Upper lobe of right lung (tissue), 1 donor: ENCODE measurements around the gene ZNRD2. TPM values are rescaled to one million over a fixed set of nuclear protein-coding genes. Genes with fewer than 3 reads are reported as not detected.

Experiments
- ATAC-seq: fragments of 200-7000 bp; cut with Tn5 transposase; one replicate; pipeline ENCODE4 v1.9.1; 2020; ENCODE audit warnings: mild to moderate bottlenecking, moderate library complexity
- DNase-seq: peaks from one replicate; pipeline ENCODE4 v3.0.0-alpha.2; 2020
- H3K27ac ChIP-seq: fragments of 200-600 bp; one replicate; pipeline ENCODE4 v1.8.0; 2022
- H3K27me3 ChIP-seq: fragments of 200-600 bp; one replicate; pipeline ENCODE4 v1.8.0; 2022; ENCODE audit warnings: mild to moderate bottlenecking
- H3K36me3 ChIP-seq: fragments of 200-600 bp; one replicate; pipeline ENCODE4 v1.8.0; 2022
- H3K4me1 ChIP-seq: fragments of 200-600 bp; one replicate; pipeline ENCODE4 v1.8.0; 2022
- H3K4me3 ChIP-seq: fragments of 200-600 bp; one replicate; pipeline ENCODE4 v1.8.0; 2022; ENCODE audit warnings: mild to moderate bottlenecking
- H3K9me3 ChIP-seq: fragments of 200-600 bp; one replicate; pipeline ENCODE4 v1.8.0; 2022
- intact Hi-C: fragments of 100-400 bp; cut with DNase I; formaldehyde crosslinking; loops from one replicate; pipeline ENCODE4 v1.11.0; 2022
- total RNA-seq: library from RNA; stranded (reverse); fragmentation: NEBNext Ultra II Directional; extraction: Animal tissue kit (Norgen Biotek cat#: 25700); gene quantifications from one replicate; pipeline ENCODE4 v1.2.1, GENCODE V29; 2021
- TF ChIP-seq, protein P1 (sequence below): fragments of 200-600 bp; IDR thresholded peaks from one replicate; pipeline ENCODE4 v1.8.0; 2022; ENCODE audit warnings: antibody characterized with exemption
- donor health status: DM: no; HTN: yes; CAD: no; lungs with severe emphysema.

ZNRD2 gene
- total RNA-seq, 1 donor from 2014 or later = 24.0 TPM

DNA sequence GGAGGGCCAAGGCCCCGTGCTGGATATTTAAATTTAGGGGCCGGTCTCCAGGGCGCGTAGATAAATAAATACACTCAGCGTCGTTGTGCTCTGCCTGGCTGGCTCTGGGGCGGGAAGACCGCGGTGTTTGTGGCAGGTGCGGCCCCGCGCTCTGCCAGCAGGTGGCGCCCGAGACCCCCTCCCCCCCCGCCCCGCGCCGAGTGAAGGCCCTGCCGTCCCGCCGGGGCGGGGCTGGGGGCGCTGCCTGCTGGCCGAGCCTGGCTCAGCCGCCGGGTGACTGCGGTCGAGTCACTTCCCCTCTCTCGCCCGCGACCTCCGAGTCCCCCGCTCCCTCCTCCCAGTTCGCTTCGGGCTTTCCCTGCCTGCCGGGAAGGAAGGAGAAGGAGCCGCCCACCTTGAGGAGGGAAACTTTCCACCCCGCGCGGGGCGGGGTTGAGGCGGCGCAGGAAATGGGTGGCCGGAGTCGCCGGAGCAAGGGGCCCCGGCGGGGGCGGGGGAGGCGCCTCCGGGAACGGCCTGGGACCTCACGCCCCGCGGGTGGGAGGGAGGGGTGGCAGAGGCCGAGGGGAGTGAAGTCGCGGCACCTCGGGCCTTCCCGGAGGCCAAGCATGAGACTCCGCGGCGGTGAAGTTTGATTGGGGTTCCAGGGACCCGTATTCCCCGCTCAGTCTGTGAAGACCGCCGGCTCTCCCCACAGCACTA lies 4.0 kb downstream of the ZNRD2 start:
- Histone ChIP-seq H3K4me1 (peaks cover 56% of the 10 kb centered on the region), H3K36me3 (peaks cover under 1% of the 10 kb centered on the region), H3K27ac (peak overlapping the region; percentile 86), H3K9me3 (no peaks in the 10 kb centered on the region), H3K4me3 (peak overlapping the region; percentile 66), H3K27me3 (no peaks in the 10 kb centered on the region)
- ATAC-seq (peak; percentile 72), DNase-seq (peak; percentile 96)
- intact Hi-C loops = no loop called here
- TF ChIP-seq, protein P1, sequence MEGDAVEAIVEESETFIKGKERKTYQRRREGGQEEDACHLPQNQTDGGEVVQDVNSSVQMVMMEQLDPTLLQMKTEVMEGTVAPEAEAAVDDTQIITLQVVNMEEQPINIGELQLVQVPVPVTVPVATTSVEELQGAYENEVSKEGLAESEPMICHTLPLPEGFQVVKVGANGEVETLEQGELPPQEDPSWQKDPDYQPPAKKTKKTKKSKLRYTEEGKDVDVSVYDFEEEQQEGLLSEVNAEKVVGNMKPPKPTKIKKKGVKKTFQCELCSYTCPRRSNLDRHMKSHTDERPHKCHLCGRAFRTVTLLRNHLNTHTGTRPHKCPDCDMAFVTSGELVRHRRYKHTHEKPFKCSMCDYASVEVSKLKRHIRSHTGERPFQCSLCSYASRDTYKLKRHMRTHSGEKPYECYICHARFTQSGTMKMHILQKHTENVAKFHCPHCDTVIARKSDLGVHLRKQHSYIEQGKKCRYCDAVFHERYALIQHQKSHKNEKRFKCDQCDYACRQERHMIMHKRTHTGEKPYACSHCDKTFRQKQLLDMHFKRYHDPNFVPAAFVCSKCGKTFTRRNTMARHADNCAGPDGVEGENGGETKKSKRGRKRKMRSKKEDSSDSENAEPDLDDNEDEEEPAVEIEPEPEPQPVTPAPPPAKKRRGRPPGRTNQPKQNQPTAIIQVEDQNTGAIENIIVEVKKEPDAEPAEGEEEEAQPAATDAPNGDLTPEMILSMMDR = peak; percentile 98

DNA sequence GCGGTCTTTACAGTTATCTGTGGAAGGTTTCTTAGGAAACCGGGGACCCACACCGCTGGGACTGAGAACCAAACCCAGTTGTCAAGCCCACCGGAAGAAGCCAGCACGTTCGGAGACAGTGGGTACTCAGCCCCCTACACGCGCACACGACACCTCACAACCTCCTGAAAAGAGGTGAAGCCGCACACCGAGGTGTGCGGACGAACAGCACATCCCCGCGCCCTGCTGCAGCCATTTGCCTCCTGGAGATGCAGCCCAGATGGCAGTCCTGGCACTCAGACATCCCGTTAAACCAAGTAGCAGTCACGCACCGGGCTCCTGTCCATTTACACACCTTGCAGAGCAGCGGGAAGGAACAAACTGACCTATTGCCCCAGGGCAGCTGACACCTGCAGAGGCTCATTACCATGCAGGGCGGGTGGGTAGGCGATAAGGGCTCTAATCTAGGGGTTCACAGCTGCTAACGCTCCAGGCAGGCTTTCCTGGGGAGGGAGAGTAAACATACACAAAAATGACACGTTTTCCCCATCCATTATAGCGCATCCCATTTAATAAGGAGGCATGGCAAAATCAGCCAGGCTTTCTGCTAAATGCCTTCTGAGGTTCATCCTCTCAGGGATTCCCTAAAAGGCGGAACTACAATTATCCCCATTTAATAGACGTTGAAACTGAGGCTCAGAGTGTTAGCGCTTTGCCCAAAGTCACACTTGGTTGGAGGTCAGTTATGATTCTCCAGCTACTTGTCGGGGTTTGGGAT lies 4.7 kb downstream of the ZNRD2 start:
- Histone ChIP-seq H3K27me3 (no peaks in the 10 kb centered on the region), H3K9me3 (no peaks in the 10 kb centered on the region), H3K27ac (peak overlapping the region; percentile 86), H3K4me3 (peak overlapping the region; percentile 66), H3K36me3 (peaks cover 8% of the 10 kb centered on the region), H3K4me1 (peaks cover 56% of the 10 kb centered on the region)
- TF ChIP-seq, protein P1 = no peak
- no peak for ATAC-seq
- DNase-seq = no peak
- intact Hi-C loops = no loop called here

DNA sequence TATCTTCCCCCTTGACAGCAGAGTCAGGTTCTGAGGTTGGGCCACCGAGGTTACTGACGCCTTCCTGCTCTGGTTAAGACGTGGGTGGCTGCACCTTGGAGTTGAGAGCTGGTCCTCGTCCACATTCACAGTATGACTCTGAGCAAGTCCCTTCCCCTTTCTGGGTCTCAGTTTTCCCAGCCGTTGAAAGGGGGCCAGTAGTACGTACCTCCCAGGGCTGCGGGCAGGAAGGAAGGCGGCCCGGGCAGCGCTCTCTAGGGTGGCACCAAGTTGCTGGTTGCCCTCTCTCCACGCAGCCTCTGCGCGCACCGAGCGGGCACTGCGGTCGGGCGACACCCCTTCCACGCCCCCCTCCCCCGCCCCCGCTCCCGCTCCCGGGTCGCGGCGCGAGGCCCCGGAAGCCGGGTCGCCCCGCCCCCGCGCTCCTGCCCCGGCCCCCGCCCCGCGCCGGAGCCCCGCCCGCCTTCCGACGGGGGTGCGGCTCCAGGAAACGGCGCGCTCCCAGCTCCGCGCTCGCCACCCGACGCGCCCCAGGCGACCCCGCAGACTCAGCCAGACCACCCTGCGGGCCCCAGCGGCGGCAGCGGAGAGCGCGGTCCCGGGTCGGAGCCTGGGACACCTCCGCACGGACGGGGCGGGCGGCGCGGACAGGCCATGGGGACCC lies 5.4 kb downstream of the ZNRD2 start, which contains the start of gene EHBP1L1:
Gene EHBP1L1 (plus strand): TSS at position 486 of the 664 bp plus-strand sequence. CDS start 250 bp downstream, outside the sequence.
- TF ChIP-seq, protein P1 = no peak
- Histone ChIP-seq H3K27ac (peak within 1 kb of the TSS; percentile 86), H3K4me1 (peaks cover 56% of the 10 kb centered on the region), H3K36me3 (peaks cover 15% of the 10 kb centered on the region), H3K27me3 (no peaks in the 10 kb centered on the region), H3K9me3 (no peaks in the 10 kb centered on the region), H3K4me3 (peak within 1 kb of the TSS; percentile 66)
- intact Hi-C loops = no loop called here
- DNase-seq = peak; percentile 91
- peak; percentile 49 for ATAC-seq

DNA sequence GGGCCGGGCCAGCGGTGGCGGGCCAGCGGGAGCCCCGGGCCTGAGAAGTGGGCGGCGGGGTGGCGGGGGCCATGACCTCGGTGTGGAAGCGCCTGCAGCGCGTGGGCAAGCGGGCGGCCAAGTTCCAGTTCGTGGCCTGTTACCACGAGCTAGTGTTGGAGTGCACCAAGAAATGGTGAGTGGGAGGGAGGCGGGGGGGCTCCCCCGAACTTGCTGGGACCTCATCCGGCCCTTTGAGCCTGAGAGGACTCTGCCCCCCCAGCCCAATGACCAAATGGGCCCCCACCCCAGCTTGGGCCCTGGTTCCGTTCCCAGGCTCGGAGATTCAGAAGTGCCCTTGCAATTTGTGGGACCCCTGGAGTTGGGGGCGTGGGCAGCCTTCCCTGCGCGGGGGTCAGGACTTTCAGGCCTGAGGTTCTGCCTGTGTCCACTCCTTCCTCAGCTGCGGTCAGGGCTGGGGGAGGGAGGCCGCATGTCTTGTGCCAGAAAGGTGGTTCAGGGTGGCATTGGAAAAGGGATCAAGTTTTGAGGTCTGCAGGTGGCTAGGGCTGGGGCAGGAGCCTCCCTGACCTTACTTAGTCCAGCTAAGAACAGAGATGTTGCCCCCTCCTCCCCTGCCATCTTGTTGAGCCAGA lies 6.1 kb downstream of the ZNRD2 start:
- H3K27ac ChIP-seq = peak overlapping the region; percentile 84
- H3K4me1 ChIP-seq = peaks cover 50% of the 10 kb centered on the region
- ATAC-seq = peak; percentile 0
- H3K4me3 ChIP-seq = peak overlapping the region; percentile 66
- H3K36me3 ChIP-seq = peaks cover 21% of the 10 kb centered on the region
- peak; percentile 87 for DNase-seq
- H3K27me3 ChIP-seq = no peaks in the 10 kb centered on the region
- intact Hi-C loops = no loop called here
- TF ChIP-seq, protein P1 = no peak
- H3K9me3 ChIP-seq = no peaks in the 10 kb centered on the region
